Endometrial microvascular endothelial cells (primary cell): Measurements from ENCODE around the gene PALLD. TPM values are rescaled to one million over a fixed set of nuclear protein-coding genes. Genes with fewer than 3 reads are reported as not detected.

Experiments
- in situ Hi-C: cut with HindIII; loops from 2 replicates; pipeline ENCODE4 v1.10.0; 2017; ENCODE audit warnings: low sequenced_read_pairs, low pct_unique_long_range_greater_than_20kb; ENCODE audit errors: inconsistent ontology term
- total RNA-seq: library from RNA; depleted of rRNA; stranded (reverse); fragments of >200 nt; gene quantifications from one replicate; pipeline ENCODE4 v1.2.3, GENCODE V29; 2015; ENCODE audit errors: inconsistent ontology term

The PALLD gene
- total RNA-seq, 1 donor from 2014 or later = 82.9 TPM

GRCh38 chr4:168574581-168575295 lies 77.9 kb downstream of the PALLD start:
- in situ Hi-C loops = no loop called here

GRCh38 chr4:168575473-168575872 lies 78.6 kb downstream of the PALLD start:
- in situ Hi-C loops = no loop called here

GRCh38 chr4:168577624-168578023 lies 80.8 kb downstream of the PALLD start:
- in situ Hi-C loops = no loop called here

- in situ Hi-C loops = no loop called here
These were observed 83.4 kb downstream of the PALLD start for GRCh38 chr4:168580228-168580627.

GRCh38 chr4:168584321-168584771 lies 87.5 kb downstream of the PALLD start:
- in situ Hi-C loops = no loop called here

- in situ Hi-C loops = no loop called here
These were observed 88.6 kb downstream of the PALLD start for GRCh38 chr4:168585168-168586091.

GRCh38 chr4:168586926-168587325 lies 90.1 kb downstream of the PALLD start:
- in situ Hi-C loops = no loop called here

GRCh38 chr4:168587411-168588125 lies 90.7 kb downstream of the PALLD start:
- in situ Hi-C loops = no loop called here

GRCh38 chr4:168588916-168589531 lies 92.2 kb downstream of the PALLD start:
- in situ Hi-C loops = no loop called here

GRCh38 chr4:168592676-168593075 lies 95.8 kb downstream of the PALLD start:
- in situ Hi-C loops = no loop called here

- in situ Hi-C loops = no loop called here
These were observed 96.5 kb downstream of the PALLD start for GRCh38 chr4:168593399-168593798.

- in situ Hi-C loops = no loop called here
These were observed 97.3 kb downstream of the PALLD start for GRCh38 chr4:168594121-168594520.

GRCh38 chr4:168598191-168598590 lies 101.3 kb downstream of the PALLD start:
- in situ Hi-C loops = no loop called here

- in situ Hi-C loops = no loop called here
These were observed 104.1 kb downstream of the PALLD start for GRCh38 chr4:168600796-168601583.

- in situ Hi-C loops = no loop called here
These were observed 105.0 kb downstream of the PALLD start for GRCh38 chr4:168601899-168602298.

GRCh38 chr4:168604496-168605373 lies 107.9 kb downstream of the PALLD start:
- in situ Hi-C loops = no loop called here

- in situ Hi-C loops = no loop called here
These were observed 108.6 kb downstream of the PALLD start for GRCh38 chr4:168605411-168605810.
